Stimulated activated CD4-positive, alpha-beta T cell treated with anti-CD3 and anti-CD28 coated beads, Interleukin-1b, Interleukin-23, amount 100 ng/mL, for 1 hour (primary cell): ENCODE measurements around the gene NHLRC1.
"Not testable (repeated sequence)": the region's sequence is repeated elsewhere in the genome, so short reads cannot be mapped to it uniquely, and the experiment has no call there.

Experiments used
- DNase-seq, 2 donors: peaks; one replicate each; pipeline ENCODE4 v3.0.0-alpha.2; 2020; ENCODE audit warnings: low read depth in 2 of 2

NHLRC1 gene

GRCh38 chr6:18122128-18123093 lies at the start of gene NHLRC1:
Gene NHLRC1, minus strand, starts transcription at chr6:18122677. Its CDS starts 71 bp downstream, at chr6:18122606.
- DNase-seq: peak; percentile 9 to 52

- no peak for DNase-seq
Measured at GRCh38 chr6:18171871-18172270, 49.4 kb upstream of the NHLRC1 start.

DNA sequence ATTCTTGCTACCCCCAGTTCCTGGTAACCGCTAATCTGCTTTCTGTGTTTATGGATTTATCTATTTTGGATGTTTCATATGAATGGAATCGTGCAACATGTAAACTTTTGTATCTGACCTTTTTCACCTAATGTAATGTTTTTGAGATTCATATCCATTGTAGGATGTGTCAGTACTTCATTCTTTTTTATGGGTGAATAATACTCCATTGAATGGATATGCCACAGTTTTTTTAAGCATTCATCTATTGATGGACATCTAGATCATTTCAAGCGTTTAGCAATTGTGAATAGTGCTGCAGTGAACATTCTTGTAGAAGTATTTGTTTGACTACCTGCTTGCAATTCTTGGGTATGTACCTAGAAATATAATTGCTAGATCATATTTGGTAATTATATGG lies 45.8 kb upstream of the NHLRC1 start:
- DNase-seq: no peak

DNA sequence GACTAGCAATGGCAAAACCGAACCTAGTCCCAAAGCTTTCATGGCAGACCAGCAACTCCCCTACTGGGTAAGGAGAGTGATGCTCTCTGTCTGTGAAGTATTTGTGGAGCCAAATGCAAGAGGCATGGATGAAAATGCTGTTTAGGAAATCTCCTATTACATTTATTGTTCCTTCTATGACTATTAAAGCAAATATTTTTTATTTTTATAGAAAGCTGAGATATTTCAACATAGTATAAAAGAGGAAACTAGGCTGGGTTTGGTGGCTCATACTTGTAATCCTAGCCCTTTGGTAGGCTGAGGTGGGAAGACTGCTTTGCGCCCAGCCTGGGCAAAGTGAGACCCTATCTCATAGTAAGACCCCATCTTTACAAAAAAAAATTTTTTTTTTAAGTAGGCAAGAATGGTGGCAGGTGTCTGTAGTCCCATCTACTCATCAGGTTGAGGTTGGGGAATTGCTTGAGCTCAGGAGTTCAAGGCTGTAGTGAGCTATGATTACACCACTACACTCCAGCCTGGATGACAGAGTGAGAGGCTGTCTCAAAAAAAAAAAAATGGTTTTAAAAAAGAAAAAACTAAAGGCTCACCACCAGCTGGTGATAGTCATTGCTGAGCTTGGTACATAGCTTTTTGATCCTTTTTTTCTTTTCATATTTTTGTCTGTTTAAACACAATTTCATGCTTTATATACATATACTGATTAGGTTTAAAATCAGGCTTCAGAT lies 44.0 kb upstream of the NHLRC1 start:
- DNase-seq: no peak

DNA sequence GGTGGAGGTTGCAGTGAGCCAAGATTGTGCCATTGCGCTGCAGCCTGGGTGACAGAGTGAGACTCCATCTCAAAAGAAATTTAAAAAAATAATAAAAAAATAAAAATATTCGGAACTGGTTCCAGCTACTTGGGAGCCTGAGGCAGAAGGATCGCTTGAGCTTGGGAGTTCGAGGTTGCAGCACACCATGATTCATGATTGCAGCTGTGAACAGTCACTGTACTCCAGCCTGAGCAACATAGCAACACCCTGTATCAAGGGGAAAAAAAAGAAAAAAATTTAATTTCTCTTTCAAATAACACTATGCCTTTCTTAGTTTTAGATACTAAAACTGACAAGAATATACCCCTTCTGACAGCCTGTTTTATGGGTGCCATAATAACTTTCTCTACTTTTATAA lies 43.3 kb upstream of the NHLRC1 start:
- DNase-seq: no peak

- no peak for DNase-seq
Measured at GRCh38 chr6:18162401-18162800, 39.9 kb upstream of the NHLRC1 start.

- DNase-seq: no peak
Measured at GRCh38 chr6:18161431-18161830, 39.0 kb upstream of the NHLRC1 start.

DNA sequence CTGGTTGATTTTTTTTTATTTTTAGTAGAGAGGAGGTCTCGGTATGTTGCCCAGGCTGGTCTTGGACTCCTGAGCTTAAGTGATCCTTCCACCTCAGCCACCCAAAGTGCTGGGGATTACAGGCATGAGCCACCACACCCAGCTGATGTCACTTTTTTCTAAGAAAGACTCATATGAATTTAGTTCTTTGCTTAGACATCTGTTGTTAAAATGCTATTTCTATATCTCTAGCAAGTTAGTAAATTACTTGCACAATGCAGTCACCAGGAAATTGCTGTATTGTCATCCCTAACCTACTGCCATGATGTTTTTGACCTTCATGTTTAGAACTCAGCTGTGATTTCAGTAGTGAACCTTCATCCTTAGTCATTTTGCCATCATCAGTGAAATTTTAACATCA lies 38.4 kb upstream of the NHLRC1 start:
- no peak for DNase-seq

DNA sequence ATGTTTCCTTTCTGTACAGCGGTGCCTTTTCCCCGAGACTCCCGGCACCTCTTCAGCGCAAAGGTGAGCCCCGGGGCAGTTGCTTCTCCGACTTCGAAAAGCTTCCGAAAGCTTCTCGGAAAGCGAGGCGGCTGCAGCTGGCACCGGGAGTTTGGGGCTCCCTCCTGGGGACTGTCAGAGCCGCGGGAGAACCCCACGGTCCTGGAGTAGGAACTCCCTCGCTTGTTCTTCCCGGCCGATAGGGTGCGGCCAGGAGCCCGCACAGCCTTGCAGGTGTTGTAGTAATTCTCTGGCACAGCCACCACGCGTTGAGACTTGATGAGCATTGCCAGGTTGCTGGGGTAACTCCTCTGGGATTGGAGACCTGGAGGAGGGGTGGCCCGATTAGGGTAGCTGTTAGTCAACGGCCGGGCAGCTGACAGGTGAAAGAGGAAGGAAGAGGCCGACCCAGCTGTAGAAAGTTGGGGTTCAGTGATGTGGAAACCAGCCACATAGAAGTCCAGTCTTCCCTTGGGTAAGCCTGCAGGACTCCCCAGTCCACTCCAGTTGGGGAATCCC lies 33.5 kb upstream of the NHLRC1 start:
- DNase-seq: peak; percentile 2 to 15

- DNase-seq: peak; percentile 92 to 98
Measured at GRCh38 chr6:18155150-18155863, 32.8 kb upstream of the NHLRC1 start, which contains the start of gene KDM1B. Gene KDM1B, plus strand, starts transcription at chr6:18155422. Its CDS starts 4,474 bp downstream, at chr6:18159896.

DNA sequence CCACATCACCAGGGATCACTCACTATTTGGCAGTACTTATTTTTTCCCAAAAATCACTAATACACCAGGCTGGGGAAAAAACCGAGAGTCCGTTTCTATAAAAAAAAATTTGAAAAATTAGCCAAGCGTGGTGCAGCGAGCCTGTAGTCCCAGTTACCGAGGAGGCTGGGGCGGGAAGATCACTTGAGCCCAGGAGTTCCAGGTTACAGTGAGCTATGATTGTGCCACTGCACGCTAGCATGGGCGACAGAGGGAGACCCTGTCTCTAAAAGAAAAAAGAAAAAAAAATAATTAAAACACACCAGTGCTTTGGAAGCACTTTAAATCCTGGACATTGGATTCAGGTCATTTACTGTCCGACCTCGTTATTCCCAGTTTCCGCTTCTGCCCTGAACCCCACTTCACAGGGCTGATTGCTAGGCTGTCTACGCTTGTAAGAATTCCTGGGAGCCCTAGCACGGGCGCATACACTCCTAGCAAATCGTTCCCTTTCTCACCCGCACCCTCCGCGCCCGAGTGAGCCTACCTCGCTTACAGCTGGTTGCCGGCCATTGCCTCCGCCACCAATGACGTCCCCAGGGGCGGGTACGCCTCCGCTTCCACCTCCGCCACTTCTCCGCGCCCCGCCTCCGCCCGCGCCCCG lies 32.2 kb upstream of the NHLRC1 start, which contains the start of gene TPMT:
Gene TPMT (minus strand): TSS at position 571 of the 643 bp plus-strand sequence. CDS start 5,950 bp downstream, outside the sequence.
- DNase-seq: no peak

DNA sequence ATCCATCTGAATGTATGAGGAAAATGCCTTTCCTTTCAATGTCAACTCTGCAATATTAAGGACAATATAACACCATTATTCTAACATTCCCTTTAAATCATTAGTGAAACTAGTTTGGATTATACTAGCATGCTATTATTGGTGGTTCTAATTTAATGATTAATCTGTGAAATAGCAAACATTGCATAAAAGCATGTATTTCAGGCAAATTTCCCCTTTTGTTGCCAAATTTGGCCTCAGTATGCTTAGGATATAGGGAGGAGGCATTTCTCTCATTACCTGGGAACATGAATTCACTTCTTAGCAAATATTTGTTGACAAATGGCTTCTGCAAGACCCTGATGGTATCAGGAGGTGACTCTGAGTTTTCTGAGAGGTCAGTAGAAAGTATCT lies 30.8 kb upstream of the NHLRC1 start:
- no peak for DNase-seq

DNA sequence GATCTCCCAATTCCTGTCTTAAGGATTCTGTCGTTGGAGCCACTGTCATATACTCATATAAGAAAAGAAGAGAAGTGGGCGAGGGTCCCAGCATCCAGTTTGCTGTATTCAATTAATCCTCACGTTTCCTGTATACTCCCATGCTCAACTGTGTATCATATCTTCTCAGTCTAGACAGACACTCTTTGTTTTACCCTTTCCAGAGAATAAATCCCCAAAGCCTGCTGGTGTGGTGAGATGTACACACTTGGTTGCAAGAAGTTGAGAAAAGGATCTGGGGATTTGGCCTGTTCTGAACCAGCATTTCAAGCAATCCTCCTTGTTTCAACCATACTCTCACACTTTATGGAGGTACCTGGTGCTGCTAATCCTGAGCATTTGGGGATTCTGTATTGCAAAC lies 29.3 kb upstream of the NHLRC1 start:
- DNase-seq: no peak

DNA sequence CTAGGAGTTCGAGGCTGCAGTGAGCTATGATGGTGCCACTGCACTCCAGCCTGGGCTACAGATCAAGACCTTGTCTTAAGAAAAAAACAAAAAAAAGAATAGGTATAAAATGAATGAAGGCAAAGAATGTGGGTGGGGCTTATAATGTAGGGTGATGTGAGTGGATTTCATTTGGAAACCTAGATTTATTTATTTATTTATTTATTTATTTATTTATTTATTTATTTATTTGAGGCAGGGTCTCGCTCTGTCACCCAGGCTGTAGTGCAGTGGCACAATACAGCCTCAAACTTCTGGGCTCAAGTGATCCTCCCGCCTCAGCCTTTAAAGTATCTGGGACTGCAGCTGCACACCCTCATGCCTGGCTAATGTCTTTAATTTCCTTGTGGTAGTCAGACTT lies 28.9 kb upstream of the NHLRC1 start:
- not testable (repeated sequence) for DNase-seq

- no peak for DNase-seq
Measured at GRCh38 chr6:18148304-18149025, 26.0 kb upstream of the NHLRC1 start.

- DNase-seq: no peak
Measured at GRCh38 chr6:18147616-18148015, 25.1 kb upstream of the NHLRC1 start.

DNA sequence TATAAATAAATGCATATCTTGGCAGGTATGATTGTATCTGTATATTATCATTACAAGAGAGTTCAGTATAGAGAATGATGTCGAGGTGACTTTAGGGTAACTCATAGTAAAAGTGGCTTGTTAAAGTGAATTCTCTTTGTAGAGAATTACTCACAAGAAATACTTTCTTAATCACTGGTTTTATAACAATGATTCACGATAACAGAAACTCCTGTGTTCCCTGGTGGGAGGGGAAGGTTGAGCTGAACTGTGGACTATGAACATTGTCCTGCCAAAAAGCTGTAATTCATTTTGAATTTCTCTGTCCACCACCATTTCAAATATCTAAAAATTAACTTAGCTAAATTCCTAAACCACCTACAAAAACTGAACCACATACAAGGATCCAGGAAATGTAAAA lies 24.7 kb upstream of the NHLRC1 start:
- DNase-seq: no peak

DNA sequence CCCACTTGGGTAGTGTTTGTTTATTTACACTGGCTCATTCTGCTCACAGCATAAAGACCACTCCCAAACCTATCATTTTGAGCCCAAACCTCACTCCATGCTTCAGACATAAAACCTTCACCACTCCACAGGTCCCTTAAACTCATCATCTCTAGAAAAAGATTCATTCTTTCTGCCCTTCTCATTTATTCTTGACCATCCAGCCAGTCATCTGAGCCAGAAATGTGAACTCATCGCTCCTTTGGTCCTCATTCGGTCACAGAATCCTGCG lies 20.0 kb upstream of the NHLRC1 start:
- no peak for DNase-seq

GRCh38 chr6:18141805-18142590 lies 19.5 kb upstream of the NHLRC1 start:
- DNase-seq: no peak
